ENCODE results near the gene BRCA1.
"Not testable (repeated sequence)": the region's sequence is repeated elsewhere in the genome, so short reads cannot be mapped to it uniquely, and the experiment has no call there.

The BRCA1 gene

DNA sequence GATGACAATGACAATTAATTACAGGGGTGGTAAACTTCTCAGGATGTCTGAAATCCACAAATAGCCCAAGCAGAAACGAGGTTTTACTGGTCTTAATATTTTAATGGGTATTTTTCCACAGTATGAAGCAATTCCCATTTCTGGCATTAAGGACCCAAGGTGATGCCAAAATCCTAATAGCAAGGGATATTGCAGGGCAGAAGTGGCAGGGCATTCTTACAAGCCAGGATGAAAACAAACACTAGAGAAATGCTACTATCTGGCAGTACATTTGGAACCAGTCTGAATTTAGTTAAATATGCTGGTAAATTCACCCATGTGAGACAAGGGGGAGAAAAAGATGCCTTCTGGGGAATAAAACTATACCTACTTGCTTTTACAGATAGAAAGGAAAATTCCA lies 54.9 kb downstream of the BRCA1 start:
- DNase-seq (ENCODE audit: low read depth in 2 of 2): no peak

DNA sequence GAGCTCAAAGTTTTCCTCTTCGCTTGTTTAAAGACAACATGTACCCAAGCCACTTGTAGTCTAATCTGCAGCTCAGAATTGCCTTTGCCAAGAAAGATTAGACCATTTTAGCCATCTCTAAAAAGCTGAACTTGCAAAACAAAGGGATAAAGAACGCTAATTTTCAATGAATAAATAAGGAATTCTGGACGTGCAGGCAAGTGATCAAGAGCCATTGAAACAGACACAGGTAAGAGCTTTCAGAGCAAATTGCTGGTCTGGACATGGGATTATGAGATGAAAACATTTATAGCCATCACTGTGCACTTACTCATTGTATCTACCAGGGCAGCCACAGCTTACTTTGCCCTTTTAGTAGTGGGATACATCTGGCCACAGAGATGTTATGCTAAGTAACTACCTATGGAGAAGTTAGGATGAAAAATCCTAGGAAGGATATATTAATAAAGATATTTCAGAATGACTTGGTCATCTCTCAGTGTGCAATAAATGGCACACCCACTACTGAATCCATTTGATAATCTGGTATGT lies 55.7 kb downstream of the BRCA1 start:
- DNase-seq (ENCODE audit: low read depth in 2 of 2): no peak

DNA sequence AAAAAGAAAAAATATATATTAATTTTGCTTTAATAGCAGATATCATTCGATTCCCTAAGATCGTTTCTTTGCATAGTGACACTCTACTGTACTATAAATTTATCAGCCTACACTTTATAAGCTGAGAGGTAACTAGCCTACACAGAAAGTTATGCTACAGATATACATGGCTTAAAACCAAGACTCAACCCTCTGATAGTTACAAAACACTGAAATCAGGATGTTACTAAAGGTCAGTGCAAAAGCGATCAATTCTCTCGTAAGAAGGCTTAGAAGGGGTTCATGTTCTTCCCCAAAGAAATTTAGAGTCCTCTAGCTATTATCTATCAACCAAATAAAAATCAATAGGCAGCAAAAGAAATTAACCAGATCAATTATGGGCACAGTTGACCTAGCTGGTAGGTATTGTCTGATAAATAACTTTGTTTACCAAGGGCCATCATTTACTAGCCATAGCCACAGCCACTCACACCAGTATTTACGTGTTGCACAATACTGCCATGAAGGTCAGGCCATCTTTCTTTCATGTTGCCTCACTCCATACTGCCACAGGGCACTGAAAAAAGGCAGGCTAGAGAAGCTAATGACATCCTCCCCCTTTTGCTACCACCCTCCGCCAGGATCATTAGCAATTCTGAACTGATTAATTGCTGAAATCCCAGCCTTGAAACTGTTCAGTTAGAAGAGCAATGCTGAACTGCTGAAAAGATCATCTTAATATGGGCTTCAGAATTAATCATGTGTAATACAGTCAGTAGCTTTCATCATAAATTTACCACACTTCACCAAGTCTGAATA lies 56.4 kb downstream of the BRCA1 start:
- no peak for DNase-seq (ENCODE audit: low read depth in 2 of 2)

DNA sequence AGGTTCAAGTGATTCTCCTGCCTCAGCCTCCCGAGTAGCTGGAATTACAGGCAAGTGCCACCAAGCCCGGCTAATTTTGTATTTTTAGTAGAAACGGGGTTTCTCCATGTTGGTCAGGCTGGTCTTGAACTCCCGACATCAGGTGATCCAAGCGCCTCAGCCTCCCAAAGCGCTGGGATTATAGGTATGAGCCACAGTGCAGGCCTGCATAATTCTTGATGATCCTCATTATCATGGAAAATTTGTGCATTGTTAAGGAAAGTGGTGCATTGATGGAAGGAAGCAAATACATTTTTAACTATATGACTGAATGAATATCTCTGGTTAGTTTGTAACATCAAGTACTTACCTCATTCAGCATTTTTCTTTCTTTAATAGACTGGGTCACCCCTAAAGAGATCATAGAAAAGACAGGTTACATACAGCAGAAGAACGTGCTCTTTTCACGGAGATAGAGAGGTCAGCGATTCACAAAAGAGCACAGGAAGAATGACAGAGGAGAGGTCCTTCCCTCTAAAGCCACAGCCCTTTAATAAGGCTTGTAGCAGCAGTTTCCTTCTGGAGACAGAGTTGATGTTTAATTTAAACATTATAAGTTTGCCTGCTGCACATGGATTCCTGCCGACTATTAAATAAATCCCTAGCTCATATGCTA lies 62.1 kb downstream of the BRCA1 start:
- no peak for DNase-seq (ENCODE audit: low read depth in 2 of 2)

DNA sequence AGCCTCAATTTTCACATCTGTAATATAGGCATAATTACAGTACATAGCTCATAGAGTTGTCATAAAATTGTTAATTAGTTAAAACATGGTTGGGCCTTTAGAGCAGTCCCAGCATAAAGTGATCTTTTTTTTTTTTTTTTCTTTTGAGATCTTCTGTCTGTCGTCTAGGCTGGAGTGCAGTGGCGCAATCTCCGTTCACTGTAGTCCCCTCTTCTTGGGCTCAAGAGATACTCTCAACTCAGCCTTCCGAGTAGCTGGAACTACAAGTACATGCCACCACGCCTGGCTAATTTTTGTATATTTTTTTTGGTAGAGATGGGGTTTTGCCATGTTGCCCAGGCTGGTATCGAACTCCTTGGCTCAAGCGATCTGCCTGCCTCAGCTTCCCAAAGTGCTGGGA lies 69.1 kb downstream of the BRCA1 start:
- DNase-seq (ENCODE audit: low read depth in 2 of 2): no peak

DNA sequence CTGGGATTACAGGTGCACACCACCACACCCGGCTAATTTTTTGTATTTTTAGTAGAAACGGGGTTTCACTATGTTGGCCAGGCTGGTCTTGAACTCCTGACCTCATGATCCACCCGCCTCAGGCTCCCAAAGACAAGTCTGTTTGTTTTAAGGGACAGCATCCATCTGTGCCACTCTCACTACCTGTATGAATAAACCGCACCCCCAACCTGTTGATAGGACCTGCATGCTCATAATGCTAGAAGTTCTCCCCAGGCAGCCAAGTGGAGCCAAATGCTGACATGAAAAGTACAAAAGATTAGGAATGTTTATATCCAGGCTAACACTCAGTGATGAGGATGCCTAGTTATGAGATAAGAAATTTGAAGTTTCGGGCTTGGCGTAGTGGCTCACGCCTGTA lies 72.2 kb downstream of the BRCA1 start:
- DNase-seq (ENCODE audit: low read depth in 2 of 2): not testable (repeated sequence)

DNA sequence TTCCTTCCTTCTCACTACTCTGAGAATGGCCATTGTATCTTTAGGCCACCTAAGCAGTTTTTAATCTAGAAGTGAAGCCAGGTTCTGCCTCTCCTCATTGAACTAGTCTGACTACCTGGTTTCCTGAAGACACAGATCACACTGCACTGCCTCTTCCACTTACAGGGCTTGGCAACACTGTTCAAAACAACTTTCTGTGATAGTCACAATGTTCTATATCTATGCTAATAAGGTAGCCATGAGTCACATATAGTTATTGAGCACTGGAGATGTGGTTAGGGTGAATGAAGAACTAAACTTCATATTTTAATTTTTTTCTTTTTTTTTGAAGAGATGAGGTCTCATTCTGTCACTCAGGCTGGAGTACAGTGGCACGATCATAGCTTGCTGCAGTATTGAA lies 73.2 kb downstream of the BRCA1 start:
- DNase-seq (ENCODE audit: low read depth in 2 of 2): no peak

DNA sequence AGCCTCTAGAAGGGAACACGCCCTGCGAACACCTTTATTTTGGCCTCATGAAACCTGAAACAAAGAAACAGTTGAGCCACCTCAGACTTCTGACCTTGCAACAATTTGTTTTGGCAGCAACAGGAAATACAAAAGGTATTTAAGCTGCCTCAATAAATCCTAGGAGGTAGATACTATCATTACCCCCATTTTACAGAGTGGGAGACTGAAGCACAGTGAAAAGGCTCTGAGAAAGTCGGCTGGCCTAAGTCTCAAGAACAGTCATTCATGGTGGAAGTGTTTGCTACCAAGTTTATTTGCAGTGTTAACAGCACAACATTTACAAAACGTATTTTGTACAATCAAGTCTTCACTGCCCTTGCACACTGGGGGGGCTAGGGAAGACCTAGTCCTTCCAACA lies 81.1 kb downstream of the BRCA1 start:
- DNase-seq (ENCODE audit: low read depth in 2 of 2): no peak

DNA sequence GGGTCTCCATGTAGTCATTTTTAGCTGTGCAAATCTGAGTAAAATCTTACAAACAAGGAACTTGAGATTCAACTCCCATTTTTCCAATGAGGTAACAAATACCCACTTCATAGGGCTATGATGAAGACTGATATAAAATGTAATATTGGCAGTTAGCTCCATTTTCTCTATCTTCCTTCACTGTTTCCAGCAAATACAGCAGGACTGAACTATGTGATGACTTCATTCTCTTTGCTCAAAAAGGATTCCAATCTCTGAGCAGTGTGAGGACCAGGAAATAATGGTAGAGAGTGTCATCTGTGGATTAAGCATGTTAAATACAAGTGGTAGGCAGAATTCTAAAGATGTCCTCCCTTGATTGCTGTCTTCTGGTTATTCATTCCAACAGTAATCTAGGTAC lies 81.9 kb downstream of the BRCA1 start:
- DNase-seq (ENCODE audit: low read depth in 2 of 2): no peak

DNA sequence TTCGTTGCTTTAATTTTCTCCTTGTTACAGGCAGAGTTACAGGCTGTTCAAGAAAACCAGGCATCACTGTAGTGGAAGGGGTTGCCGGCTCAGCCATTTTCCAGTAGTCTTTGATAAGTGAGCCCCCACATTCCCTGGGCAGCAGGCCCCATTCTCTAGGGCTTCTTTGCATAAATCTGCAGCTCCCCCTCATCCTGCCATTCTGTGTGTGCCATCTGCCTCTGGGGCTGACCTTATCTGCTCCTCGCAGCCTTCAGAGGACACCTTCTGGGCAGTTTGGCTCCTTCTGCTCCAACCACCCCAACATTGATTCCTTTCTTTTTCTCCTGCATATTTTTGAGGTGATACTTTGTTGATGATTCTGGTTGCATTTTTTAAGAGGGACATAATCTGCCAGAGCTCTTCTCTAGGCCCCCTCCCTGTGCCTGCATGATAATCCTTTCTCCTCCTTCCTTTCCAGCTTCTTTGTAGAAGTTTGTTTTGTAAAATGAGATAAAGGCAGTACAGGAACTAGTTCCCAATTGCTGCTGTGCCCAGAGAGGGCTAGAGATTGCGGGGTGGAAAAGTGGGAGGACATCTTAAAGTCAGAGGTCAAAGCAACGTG lies 83.0 kb downstream of the BRCA1 start:
- no peak for DNase-seq (ENCODE audit: low read depth in 2 of 2)

DNA sequence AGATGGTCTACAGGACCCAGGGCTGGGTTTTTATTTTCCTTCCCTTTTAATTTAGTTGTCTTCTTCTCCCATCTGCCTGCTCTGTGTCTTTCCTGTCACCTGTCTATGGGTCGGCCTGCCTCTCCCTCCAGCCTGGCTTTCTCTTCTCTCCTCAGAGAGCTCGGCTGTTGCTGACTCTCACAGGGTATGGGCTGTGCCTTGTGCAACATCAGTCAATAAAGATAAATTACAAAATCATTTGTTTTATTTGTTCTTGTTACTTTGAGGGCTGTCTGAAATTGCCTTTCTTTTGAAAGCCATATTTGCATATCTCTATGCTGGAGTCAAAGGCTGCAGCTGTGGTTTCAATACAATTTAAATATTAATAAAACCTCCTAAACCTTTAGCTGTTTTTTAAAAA lies 84.5 kb downstream of the BRCA1 start:
- no peak for DNase-seq (ENCODE audit: low read depth in 2 of 2)

DNA sequence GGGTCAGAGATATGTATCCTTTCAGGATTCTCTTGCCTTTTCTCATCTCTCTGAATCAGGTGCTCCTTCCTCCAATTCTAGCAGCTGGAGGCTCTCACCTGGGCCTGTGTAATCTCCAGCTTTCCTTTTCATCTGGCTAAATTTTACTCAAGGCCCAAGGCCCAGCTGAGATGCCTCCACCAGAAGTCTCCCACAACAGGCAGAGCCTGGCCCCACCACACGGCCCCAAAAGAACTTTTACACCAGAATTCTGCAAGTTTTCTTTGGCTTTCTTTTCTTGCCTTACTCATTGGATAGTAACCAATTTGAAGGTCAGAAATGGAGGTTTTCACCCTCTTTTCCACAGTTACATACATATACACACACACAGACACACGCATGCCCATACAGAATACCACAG lies 85.5 kb downstream of the BRCA1 start:
- no peak for DNase-seq (ENCODE audit: low read depth in 2 of 2)

DNA sequence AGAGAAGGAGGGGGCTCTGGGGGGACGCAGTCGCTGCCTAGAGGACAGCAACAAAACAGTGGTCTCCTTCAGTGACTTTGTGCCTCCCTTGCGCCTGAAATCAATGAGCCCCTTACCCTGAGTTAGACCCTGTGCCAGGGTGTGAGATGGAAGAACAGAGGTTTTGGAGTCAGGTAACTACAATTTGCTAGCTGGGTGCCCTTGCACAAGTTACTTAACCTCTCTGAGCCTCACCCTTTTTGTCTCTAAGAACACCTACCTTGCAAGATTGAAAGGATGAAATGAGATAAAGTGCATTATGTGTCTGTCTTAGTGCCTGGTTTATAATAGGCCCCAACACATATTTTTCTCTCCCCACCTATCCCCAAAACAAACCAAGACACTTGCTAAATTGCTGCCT lies 90.3 kb downstream of the BRCA1 start:
- no peak for DNase-seq (ENCODE audit: low read depth in 2 of 2)

DNA sequence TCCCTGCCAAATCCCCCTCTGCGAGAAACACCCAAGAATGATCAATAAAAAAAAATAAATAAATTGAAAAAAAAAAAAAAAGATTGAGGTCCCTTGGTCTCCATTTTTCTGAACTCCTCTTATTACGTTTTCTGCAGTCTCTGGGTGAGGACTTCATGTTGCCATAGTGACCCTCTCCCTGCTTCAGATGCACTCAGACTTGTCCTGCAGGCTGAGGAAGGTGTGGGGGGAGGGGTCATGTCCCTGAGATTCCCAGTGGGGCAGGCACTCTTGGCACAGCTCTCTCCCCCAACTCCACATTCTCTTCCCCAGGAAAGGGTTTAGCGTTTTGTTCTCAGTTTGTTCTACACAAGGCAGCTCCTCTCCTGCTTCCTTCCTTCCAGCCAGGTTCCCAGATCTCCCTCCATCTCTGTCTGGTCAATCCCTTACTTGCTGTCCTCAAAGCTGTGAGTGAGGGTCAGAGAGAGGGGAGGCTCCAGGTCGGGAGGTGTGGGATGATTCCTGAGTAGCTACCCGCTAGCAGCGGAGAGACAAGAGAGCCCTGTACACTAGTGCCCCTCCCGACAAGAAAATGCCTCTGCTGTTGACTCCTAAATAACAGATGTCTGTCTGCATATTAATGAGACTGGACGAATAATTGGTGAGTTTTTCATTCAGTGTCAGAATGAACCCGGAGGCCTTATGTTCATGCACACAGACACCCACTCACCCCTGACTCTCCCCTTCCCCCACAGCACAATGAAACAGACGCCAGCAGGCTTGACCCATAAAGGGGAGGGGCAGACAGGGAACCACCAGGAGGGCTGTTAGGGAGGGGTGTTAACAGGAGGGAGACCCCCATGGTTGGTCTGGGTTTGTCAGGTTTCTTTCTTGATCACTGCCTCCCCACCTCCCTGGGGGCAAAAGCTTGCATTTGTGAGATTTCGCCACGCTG lies 90.9 kb downstream of the BRCA1 start:
- no peak for DNase-seq (ENCODE audit: low read depth in 2 of 2)

DNA sequence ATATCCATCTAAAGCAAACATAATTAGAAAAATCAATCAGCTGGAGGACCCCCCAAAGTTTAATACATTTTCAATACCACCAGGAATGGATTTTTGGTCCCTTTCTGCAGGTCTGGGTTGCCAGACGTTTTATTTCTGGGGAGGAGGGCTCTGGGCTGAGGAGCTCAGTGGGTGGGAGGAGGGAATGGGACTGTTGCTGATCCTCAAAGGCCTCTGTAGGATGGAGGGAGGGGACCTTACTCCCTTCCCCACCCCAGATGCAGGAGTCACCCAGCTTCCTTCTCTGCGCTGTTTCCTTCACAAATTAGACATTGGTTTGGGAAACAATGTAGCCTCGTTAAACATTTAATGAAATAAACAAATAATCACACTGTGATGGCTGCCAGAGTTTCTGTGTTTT lies 93.5 kb downstream of the BRCA1 start:
- no peak for DNase-seq (ENCODE audit: low read depth in 2 of 2)

DNA sequence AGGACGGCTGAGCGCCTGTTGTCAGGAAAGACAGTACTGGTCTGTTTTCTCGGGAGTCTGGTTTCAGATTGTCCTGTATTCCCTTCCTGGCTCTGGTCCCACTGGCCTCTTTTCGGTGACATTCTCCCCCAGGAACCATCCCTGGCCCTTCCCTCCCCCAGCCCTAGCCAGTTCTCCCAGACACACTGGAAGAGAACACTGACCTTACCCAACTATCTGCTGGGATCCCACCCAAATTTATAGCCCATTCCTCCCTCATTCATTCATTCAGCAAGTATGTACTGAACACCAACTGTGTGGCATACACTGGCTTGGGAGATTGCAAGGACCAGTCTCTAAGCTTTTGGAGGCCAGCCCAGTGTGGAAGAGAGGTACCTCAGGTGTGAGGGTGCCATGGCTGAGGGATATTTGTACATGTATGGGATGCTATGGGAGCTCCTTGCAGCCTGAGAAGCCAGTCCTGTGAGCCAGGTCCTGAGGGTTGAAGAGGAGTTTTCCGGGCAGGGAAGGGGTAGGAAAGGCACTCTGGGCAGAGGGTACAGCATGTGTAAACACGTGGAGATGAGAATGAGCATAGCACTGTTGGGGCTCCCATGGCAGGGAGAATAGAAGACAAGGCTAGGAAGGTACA lies 94.9 kb downstream of the BRCA1 start:
- DNase-seq (ENCODE audit: low read depth in 2 of 2): no peak

DNA sequence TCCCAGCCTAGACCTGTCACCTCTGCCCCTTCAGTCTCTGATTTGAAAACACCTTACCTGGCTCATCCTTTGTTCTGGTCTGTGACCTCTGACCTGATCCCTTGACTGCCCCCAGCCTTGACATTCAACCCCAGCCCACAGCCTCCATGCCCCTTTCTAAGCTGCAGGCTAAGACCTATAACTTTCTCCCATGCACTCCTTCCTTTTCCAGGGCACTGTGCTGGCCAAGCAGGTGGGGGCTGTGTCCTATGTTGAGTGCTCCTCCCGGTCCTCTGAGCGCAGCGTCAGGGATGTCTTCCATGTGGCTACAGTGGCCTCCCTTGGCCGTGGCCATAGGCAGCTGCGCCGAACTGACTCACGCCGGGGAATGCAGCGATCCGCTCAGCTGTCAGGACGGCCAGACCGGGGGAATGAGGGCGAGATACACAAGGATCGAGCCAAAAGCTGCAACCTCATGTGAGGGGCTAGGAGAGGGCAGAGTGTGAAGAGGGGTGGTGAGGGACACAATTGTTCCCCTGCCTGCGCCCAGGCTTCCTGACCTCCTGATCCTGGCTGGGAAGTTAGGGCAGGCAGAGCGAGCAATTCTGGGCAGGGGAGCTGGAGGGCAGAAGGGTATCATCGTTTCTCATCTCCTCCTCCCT lies 96.8 kb downstream of the BRCA1 start:
- no peak for DNase-seq (ENCODE audit: low read depth in 2 of 2)

DNA sequence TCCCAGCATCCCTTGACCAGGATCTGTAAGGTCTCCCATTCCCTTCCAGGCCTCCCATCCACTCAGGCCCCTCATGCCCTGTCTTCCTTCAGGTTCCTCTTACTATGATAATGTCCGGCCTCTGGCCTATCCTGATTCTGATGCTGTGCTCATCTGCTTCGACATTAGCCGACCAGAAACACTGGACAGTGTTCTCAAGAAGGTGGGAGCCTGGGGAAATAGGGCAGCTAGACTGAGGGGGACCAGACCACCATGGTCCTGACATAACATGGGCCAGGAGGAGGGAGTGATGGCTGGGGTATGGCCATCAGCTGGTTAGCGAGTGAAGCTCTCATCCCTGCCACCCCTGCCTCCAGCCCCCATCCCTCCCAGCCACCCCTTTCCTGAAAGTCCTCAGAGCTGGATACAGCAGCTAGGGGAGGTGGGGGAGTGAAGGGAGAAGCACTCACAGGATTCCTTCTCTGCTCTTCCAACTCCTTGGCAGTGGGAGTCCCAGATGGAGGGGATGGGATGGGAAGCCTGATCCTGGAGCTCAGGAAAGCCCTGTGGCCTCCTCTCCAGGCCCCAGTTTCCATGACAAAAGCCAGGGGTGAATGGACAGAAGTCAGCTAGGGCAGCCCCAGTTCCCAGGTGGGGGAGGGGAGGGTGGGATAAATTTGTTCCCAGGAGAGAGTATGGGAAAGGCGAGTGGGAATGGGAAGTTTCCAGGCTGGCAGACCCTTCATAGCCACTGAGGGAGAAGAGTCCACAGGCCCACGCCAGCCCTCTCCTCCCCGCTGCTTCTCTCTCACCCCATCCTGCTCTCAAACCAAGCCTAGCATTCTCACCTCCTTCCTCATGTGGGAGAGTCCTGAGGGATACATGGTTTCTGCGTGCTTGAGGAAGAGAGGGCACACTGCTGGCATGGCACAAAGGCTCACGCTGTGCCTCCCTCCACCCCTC lies 97.8 kb downstream of the BRCA1 start:
- DNase-seq (ENCODE audit: low read depth in 2 of 2): no peak

DNA sequence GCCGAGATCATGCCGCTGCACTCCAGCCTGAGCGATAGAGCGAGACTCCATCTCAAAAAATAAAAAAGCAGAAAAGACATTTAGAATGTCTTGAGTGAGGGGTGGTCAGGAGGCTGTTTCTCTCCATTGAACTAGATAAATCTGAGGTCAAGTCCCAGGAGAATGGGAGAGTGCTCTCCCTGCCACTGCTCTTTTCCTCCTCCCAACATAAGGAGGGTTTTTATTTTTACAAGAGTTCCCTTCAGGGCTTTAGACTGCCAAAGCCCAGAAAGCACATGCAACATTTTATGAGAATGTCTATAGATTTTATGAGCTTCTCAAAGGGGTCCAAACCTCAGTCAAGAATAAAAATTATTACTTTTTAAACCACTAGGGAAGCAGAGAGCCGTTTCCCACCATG lies 98.6 kb downstream of the BRCA1 start:
- no peak for DNase-seq (ENCODE audit: low read depth in 2 of 2)

Data from fibroblast of skin of left biceps (primary cell).